IMR-90 (cell line): ENCODE measurements around the gene LGALS12. TPM values are rescaled to one million over a fixed set of nuclear protein-coding genes. Genes with fewer than 3 reads are reported as not detected.

Experiments
- ATAC-seq: fragments of 200-7000 bp; cut with Tn5 transposase; 2 replicates; pipeline ENCODE4 v1.9.1; 2020; ENCODE audit warnings: low read depth, mild to moderate bottlenecking, moderate library complexity
- BruUV-seq: library from RNA; stranded (reverse); fragments of 400-500 nt; replicated peaks from 2 replicates; lab custom pipeline; 2021; lab: Mats Ljungman, UMichigan
- CTCF ChIA-PET: fragments of 300-600 bp; formaldehyde crosslinking; extraction: SDS; loops from one replicate; lab custom pipeline; 2021; ENCODE audit warnings: antibody characterized with exemption; lab: Yijun Ruan, JAX
- POLR2A ChIA-PET: fragments of 300-600 bp; sonication (Branson Sonifier 250); formaldehyde crosslinking; loops from one replicate; lab custom pipeline; 2022; ENCODE audit warnings: antibody characterized with exemption; ENCODE audit not compliant: unreplicated experiment; lab: Charles Lee
- DNase-seq: peaks from one replicate; pipeline ENCODE4 v3.0.0; 2013
- H2AFZ ChIP-seq: replicated peaks from 2 replicates; pipeline ENCODE3; 2013; ENCODE audit warnings: low read length, mild to moderate bottlenecking; ENCODE audit not compliant: poor library complexity
- H2AK5ac ChIP-seq: 2 replicates; pipeline ENCODE4 v1.6.1; 2013; ENCODE audit warnings: low read depth, low read length, inconsistent platforms
- H2AK9ac ChIP-seq: replicated peaks from 2 replicates; pipeline ENCODE3; 2013; ENCODE audit warnings: mild to moderate bottlenecking, low read depth, low read length, moderate library complexity; ENCODE audit not compliant: poor library complexity
- H2BK120ac ChIP-seq: 2 replicates; pipeline ENCODE4 v1.6.1; 2013; ENCODE audit warnings: low read depth, low read length, inconsistent platforms
- H2BK15ac ChIP-seq: 3 replicates; pipeline ENCODE4 v1.6.1; 2013; ENCODE audit warnings: low read depth, low read length, inconsistent platforms
- H2BK20ac ChIP-seq: 2 replicates; pipeline ENCODE4 v1.6.1; 2013; ENCODE audit warnings: low read depth, mild to moderate bottlenecking, inconsistent platforms, low read length, moderate library complexity
- H2BK5ac ChIP-seq: 2 replicates; pipeline ENCODE4 v1.6.1; 2013; ENCODE audit warnings: mild to moderate bottlenecking, low read depth, low read length, inconsistent platforms; ENCODE audit not compliant: poor library complexity, severe bottlenecking
- H3K14ac ChIP-seq: replicated peaks from 2 replicates; pipeline ENCODE4 v1.6.1; 2013; ENCODE audit warnings: low read depth, low read length, inconsistent platforms
- H3K18ac ChIP-seq: 2 replicates; pipeline ENCODE4 v1.6.1; 2013; ENCODE audit warnings: low read depth, low read length, control low read depth
- H3K23ac ChIP-seq: 2 replicates; pipeline ENCODE4 v1.6.1; 2013; ENCODE audit warnings: low read depth, low read length, inconsistent platforms
- H3K27ac ChIP-seq: 2 replicates; pipeline ENCODE4 v1.5.1; 2013; ENCODE audit warnings: mild to moderate bottlenecking, control low read depth, low read length; ENCODE audit not compliant: insufficient read depth
- H3K27me3 ChIP-seq: 2 replicates; pipeline ENCODE4 v1.6.1; 2013; ENCODE audit warnings: low read length; ENCODE audit not compliant: control insufficient read depth, insufficient read depth
- H3K36me3 ChIP-seq: 2 replicates; pipeline ENCODE4 v1.6.1; 2013; ENCODE audit warnings: low read length, mixed read lengths; ENCODE audit not compliant: control insufficient read depth, insufficient read depth
- H3K4ac ChIP-seq: 2 replicates; pipeline ENCODE4 v1.6.1; 2013; ENCODE audit warnings: low read depth, low read length, inconsistent platforms
- H3K4me1 ChIP-seq: 2 replicates; pipeline ENCODE4 v1.6.1; 2013; ENCODE audit warnings: low read length, mixed read lengths; ENCODE audit not compliant: control insufficient read depth, insufficient read depth
- H3K4me2 ChIP-seq: 2 replicates; pipeline ENCODE4 v1.6.1; 2013; ENCODE audit warnings: low read depth, mild to moderate bottlenecking, control low read depth, low read length, moderate library complexity
- H3K4me3 ChIP-seq: 2 replicates; pipeline ENCODE4 v1.5.1; 2013; ENCODE audit warnings: low read depth, mild to moderate bottlenecking, control low read depth, low read length, moderate library complexity; ENCODE audit not compliant: insufficient read depth
- H3K56ac ChIP-seq: 2 replicates; pipeline ENCODE4 v1.6.1; 2013; ENCODE audit warnings: low read length, inconsistent platforms; ENCODE audit not compliant: insufficient read depth; ENCODE audit errors: extremely low read depth
- H3K79me1 ChIP-seq, 2 experiments: 2 replicates each; pipeline ENCODE4 v1.6.1; 2013; ENCODE audit warnings: low read length in 2 of 2, inconsistent platforms in 1 of 2, low read depth in 1 of 2
- H3K9ac ChIP-seq: 2 replicates; pipeline ENCODE4 v1.6.1; 2013; ENCODE audit warnings: low read depth, low read length, control low read depth
- H3K9me1 ChIP-seq: 2 replicates; pipeline ENCODE4 v1.6.1; 2013; ENCODE audit warnings: low read length, inconsistent platforms; ENCODE audit not compliant: insufficient read depth
- H3K9me3 ChIP-seq: 2 replicates; pipeline ENCODE4 v1.6.1; 2013; ENCODE audit warnings: low read length; ENCODE audit not compliant: control insufficient read depth, insufficient read depth
- H4K20me1 ChIP-seq: 2 replicates; pipeline ENCODE4 v1.6.1; 2013; ENCODE audit warnings: low read length, inconsistent platforms; ENCODE audit not compliant: insufficient read depth
- H4K5ac ChIP-seq: 2 replicates; pipeline ENCODE4 v1.6.1; 2013; ENCODE audit warnings: mild to moderate bottlenecking, low read depth, low read length, control low read depth
- H4K8ac ChIP-seq, 2 experiments: 2 replicates each; pipeline ENCODE4 v1.6.1; 2013; ENCODE audit warnings: low read depth in 2 of 2, low read length in 2 of 2, control low read depth in 1 of 2, inconsistent platforms in 1 of 2
- H4K91ac ChIP-seq: 2 replicates; pipeline ENCODE4 v1.6.1; 2013; ENCODE audit warnings: low read depth, low read length, inconsistent platforms; ENCODE audit not compliant: insufficient read depth
- CHD1 ChIP-seq: IDR thresholded peaks from 2 replicates; pipeline ENCODE4 v1.6.1; 2012; ENCODE audit warnings: low read depth, low read length, improper control_type of control experiment
- MAFK ChIP-seq: IDR thresholded peaks from 2 replicates; pipeline ENCODE4 v1.6.1; 2012; ENCODE audit warnings: low read depth, low read length, improper control_type of control experiment
- MAZ ChIP-seq: IDR thresholded peaks from 2 replicates; pipeline ENCODE4 v1.6.1; 2012; ENCODE audit warnings: low read depth, mild to moderate bottlenecking, low read length, improper control_type of control experiment, moderate library complexity, borderline replicate concordance
- MXI1 ChIP-seq: IDR thresholded peaks from 2 replicates; pipeline ENCODE4 v1.6.1; 2012; ENCODE audit warnings: low read depth, mild to moderate bottlenecking, low read length, moderate library complexity, borderline replicate concordance
- RCOR1 ChIP-seq: IDR thresholded peaks from 2 replicates; pipeline ENCODE4 v1.6.1; 2012; ENCODE audit warnings: mild to moderate bottlenecking, low read length, improper control_type of control experiment; ENCODE audit not compliant: insufficient replicate concordance
- RFX5 ChIP-seq: IDR thresholded peaks from 2 replicates; pipeline ENCODE4 v1.8.0; 2012; ENCODE audit warnings: low read depth, mild to moderate bottlenecking, low read length, moderate library complexity
- SMC3 ChIP-seq: fragments of 150-350 bp; IDR thresholded peaks from 2 replicates; pipeline ENCODE4 v1.6.1; 2016; ENCODE audit warnings: low read depth, mild to moderate bottlenecking, antibody characterized with exemption, low read length, moderate library complexity
- WGBS, 2 experiments: methylation state at CpG; one replicate each; pipeline versions ENCODE4 v1.1.5 to v1.1.7; 2013; ENCODE audit warnings: missing lambda C conversion rate in 2 of 2; ENCODE audit not compliant: insufficient read length in 1 of 2; ENCODE audit errors: extremely low coverage in 2 of 2; 5-methylcytosine and 5-hydroxymethylcytosine counted together
- dilution Hi-C: fragments of 300-500 bp; cut with HindIII; formaldehyde crosslinking; loops from one replicate; pipeline ENCODE4 v1.14.3; 2018; ENCODE audit warnings: low sequenced_read_pairs; ENCODE audit not compliant: unreplicated experiment
- in situ Hi-C: fragments of 300-500 bp; cut with MboI; formaldehyde crosslinking; loops from 3 replicates; pipeline ENCODE4 v1.14.3; 2019; ENCODE audit warnings: low sequenced_read_pairs, inconsistent platforms, mixed read lengths
- intact Hi-C: fragments of 100-400 bp; cut with micrococcal nuclease; formaldehyde crosslinking; loops from 2 replicates; pipeline ENCODE4 v1.10.0; 2022
- polyA plus RNA-seq, 3 experiments: library from polyadenylated mRNA; depleted of rRNA; stranded (reverse); fragments of >200 nt; gene quantifications; 2 replicates each; pipeline ENCODE4 v1.2.3, GENCODE V29; 2012; ENCODE audit warnings: low replicate concordance in 1 of 3
- total RNA-seq: library from RNA; depleted of rRNA; stranded (reverse); fragments of >200 nt; gene quantifications from 2 replicates; pipeline ENCODE4 v1.2.3, GENCODE V29; 2012
- TF ChIP-seq, protein P1 (sequence below): fragments of 150-350 bp; IDR thresholded peaks from 2 replicates; pipeline ENCODE4 v1.6.1; 2016; ENCODE audit warnings: low read depth, mild to moderate bottlenecking, low read length, moderate library complexity, borderline replicate concordance

The LGALS12 gene
- total and polyA plus RNA-seq, 2 of the 4 experiments (the other 2 are of a cell fraction): not detected

DNA sequence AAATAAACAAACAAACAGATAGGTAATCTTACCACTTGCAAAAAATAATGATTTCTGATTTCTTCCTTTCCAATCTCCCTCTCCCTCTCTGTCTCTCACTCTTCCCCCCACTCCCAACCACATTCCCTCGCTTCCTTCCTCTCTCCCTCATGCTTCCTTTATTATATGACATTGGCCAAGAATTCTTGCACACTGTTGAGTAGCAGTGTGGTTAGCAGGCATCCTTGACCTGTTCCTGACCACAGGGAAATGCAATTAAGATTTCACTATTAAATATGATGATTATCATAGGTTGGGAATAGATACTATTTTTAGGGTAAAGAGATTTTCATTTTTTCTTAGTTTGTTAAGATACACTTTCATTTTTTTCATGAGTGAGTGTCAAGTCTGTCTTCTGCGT lies 16.0 kb downstream of the LGALS12 start:
- in situ Hi-C loops: no loop called here
- Histone ChIP-seq H3K4me2 (no peak overlapping the region), H2AFZ (no peak overlapping the region), H3K27ac (no peak overlapping the region), H3K14ac (no peak overlapping the region), H3K9me3 (peaks cover 3% of the 10 kb centered on the region; the same call in 1 of the 2 replicates), H4K20me1 (no peaks in the 10 kb centered on the region), H2BK20ac (no peak overlapping the region), H3K4me1 (peaks cover 6% of the 10 kb centered on the region; the same call in 1 of the 2 replicates), H2AK5ac (no peak overlapping the region), H4K91ac (no peak overlapping the region), H3K79me1 (no peaks in the 10 kb centered on the region), H2BK15ac (no peak overlapping the region), H2BK5ac (no peak overlapping the region), H3K36me3 (no peaks in the 10 kb centered on the region), H3K27me3 (no peaks in the 10 kb centered on the region), H2AK9ac (no peak overlapping the region), H3K9me1 (no peaks in the 10 kb centered on the region; the same call in 1 of the 2 replicates), H2BK120ac (no peak overlapping the region), H3K56ac (no peak overlapping the region), H3K9ac (no peak overlapping the region), H3K4ac (no peak overlapping the region), H3K4me3 (no peak overlapping the region), H4K8ac (no peak overlapping the region), H4K5ac (no peak overlapping the region), H3K23ac (no peak overlapping the region), H3K18ac (no peak overlapping the region)
- TF ChIP-seq RFX5: no peak
- TF ChIP-seq MAZ: no peak
- no peak for TF ChIP-seq RCOR1
- no peak for TF ChIP-seq MXI1
- no peak for TF ChIP-seq MAFK
- TF ChIP-seq SMC3: no peak
- no peak for TF ChIP-seq CHD1
- TF ChIP-seq, protein P1, sequence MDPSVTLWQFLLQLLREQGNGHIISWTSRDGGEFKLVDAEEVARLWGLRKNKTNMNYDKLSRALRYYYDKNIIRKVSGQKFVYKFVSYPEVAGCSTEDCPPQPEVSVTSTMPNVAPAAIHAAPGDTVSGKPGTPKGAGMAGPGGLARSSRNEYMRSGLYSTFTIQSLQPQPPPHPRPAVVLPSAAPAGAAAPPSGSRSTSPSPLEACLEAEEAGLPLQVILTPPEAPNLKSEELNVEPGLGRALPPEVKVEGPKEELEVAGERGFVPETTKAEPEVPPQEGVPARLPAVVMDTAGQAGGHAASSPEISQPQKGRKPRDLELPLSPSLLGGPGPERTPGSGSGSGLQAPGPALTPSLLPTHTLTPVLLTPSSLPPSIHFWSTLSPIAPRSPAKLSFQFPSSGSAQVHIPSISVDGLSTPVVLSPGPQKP: no peak
- ATAC-seq (no peak), DNase-seq (no peak)
- intact Hi-C loops: no loop called here
- dilution Hi-C loops: no loop called here
- ChIA-PET POLR2A (no interaction called here), CTCF (no interaction called here)
- WGBS, 2 experiments: 100% methylated on average over 1 of the region's 2 CpGs; no CpG with 5 or more reads in 1 of the 2 experiments
- no TSS peak for BruUV-seq
